ENCODE measurements around the gene CFAP54.

Gene CFAP54

GRCh38 chr12:96902076-96902475, 412.7 kb downstream of the CFAP54 start:
- peak; percentile 11 for DNase-seq

- DNase-seq: no peak
Measured at GRCh38 chr12:96906498-96906848, 417.1 kb downstream of the CFAP54 start.

- peak; percentile 86 for DNase-seq
Measured at GRCh38 chr12:96906849-96907670, 417.7 kb downstream of the CFAP54 start, which contains the start of gene NEDD1. Gene NEDD1 (plus strand): TSS chr12:96907257. CDS start chr12:96909760, 2,503 bp downstream.

GRCh38 chr12:96907671-96908422, 418.5 kb downstream of the CFAP54 start:
- DNase-seq: peak; percentile 15

- DNase-seq: no peak
Measured at GRCh38 chr12:96908423-96908675, 419.0 kb downstream of the CFAP54 start.

GRCh38 chr12:96912261-96912660, 422.9 kb downstream of the CFAP54 start:
- DNase-seq: no peak

- no peak for DNase-seq
Measured at GRCh38 chr12:96912943-96913342, 423.6 kb downstream of the CFAP54 start.

- peak; percentile 51 for DNase-seq
Measured at GRCh38 chr12:96919510-96920210, 430.3 kb downstream of the CFAP54 start.

Measured in inflammatory macrophage treated with lipopolysaccharide for 4 hours (primary cell).